Stomach (tissue), 9 donors: ENCODE measurements around the gene RHOT1. TPM values are rescaled to one million over a fixed set of nuclear protein-coding genes. Genes with fewer than 3 reads are reported as not detected.
A peak's percentile ranks its signal among the peaks of the same experiment; 100 is the strongest.

Source experiments
- DNase-seq, 2 donors: peaks; one replicate each; pipeline versions ENCODE4 v3.0.0 to v3.0.0-alpha.2; 2013 to 2019
- H3K27ac ChIP-seq, 5 donors: fragments of 200-600 bp in 4 of 5; sonication (generic) in 4 of 5; one replicate each; pipeline ENCODE4 v1.5.1; 2013 to 2019; ENCODE audit warnings: mild to moderate bottlenecking in 1 of 5, moderate library complexity in 1 of 5
- H3K27me3 ChIP-seq, 3 donors: fragments of 200-600 bp; sonication (generic); one replicate each; pipeline ENCODE4 v1.5.1; 2017 to 2019; ENCODE audit warnings: mixed run types in 1 of 3
- H3K36me3 ChIP-seq, 4 donors: fragments of 200-600 bp; sonication (generic); 1 replicate in 3 of 4; 2 replicates in 1 of 4; pipeline ENCODE4 v1.5.1; 2016 to 2019
- H3K4me1 ChIP-seq, 4 donors: fragments of 200-600 bp; sonication (generic); one replicate each; pipeline ENCODE4 v1.5.1; 2016 to 2019
- H3K4me3 ChIP-seq, 4 donors: fragments of 200-600 bp; sonication (generic) in 3 of 4; one replicate each; pipeline ENCODE4 v1.5.1; 2016 to 2019; ENCODE audit warnings: mild to moderate bottlenecking in 1 of 4
- H3K9me3 ChIP-seq, 4 donors: fragments of 200-600 bp; sonication (generic); one replicate each; pipeline ENCODE4 v1.5.1; 2016 to 2019
- EP300 ChIP-seq: sonication (generic); formaldehyde crosslinking; IDR thresholded peaks from one replicate; pipeline ENCODE4 v1.6.1; 2017; ENCODE audit warnings: antibody characterized with exemption
- POLR2A ChIP-seq, 4 donors: fragments of 450-650 bp; IDR thresholded peaks; one replicate each; pipeline ENCODE4 v1.6.1; 2016; ENCODE audit warnings: antibody characterized with exemption in 4 of 4, control low read depth in 2 of 4, mild to moderate bottlenecking in 1 of 4, moderate library complexity in 1 of 4
- POLR2AphosphoS5 ChIP-seq, 3 donors: sonication (generic); formaldehyde crosslinking; IDR thresholded peaks; one replicate each; pipeline ENCODE4 v1.6.1; 2016; ENCODE audit warnings: antibody characterized with exemption in 3 of 3
- WGBS, 5 donors: extraction: QIAGEN DNeasy Blood & Tissue Kit in 3 of 5; methylation state at CpG; one replicate each; pipeline versions ENCODE4 v1.1.5 to v1.1.7; 2013 to 2018; 5-methylcytosine and 5-hydroxymethylcytosine counted together
- intact Hi-C: fragments of 100-400 bp; cut with DNase I; formaldehyde crosslinking; loops from one replicate; pipeline ENCODE4 v1.15.1; 2023; ENCODE audit warnings: low total_unique reads
- polyA plus RNA-seq, 3 donors: library from polyadenylated mRNA; stranded (reverse); fragments of 200-250 nt; gene quantifications; one replicate each; pipeline ENCODE4 v1.2.3, GENCODE V29; 2013
- total RNA-seq, 5 donors: library from RNA; depleted of rRNA; stranded (reverse); fragments of >200 nt; gene quantifications; one replicate each; pipeline versions ENCODE4 v1.1.0 to v1.2.3, GENCODE V29; 2014 to 2016
- TF ChIP-seq, protein P1 (sequence below), 7 experiments: fragments of 450-650 bp in 4 of 7; fragments of 200-600 bp in 3 of 7; sonication (generic) in 3 of 7; IDR thresholded peaks; one replicate each; pipeline ENCODE4 v1.5.1; 2016 to 2019; ENCODE audit warnings: antibody characterized with exemption in 7 of 7, control low read depth in 2 of 7, mild to moderate bottlenecking in 1 of 7
- donor health status: healthy with polysubstance abuse.
- donor health status: Bipolar disorder and iron deficiency.
- donor health status: healthy.

The RHOT1 gene
- total and polyA plus RNA-seq, 8 donors: 7.0 to 219 (median 56.7) TPM

DNA sequence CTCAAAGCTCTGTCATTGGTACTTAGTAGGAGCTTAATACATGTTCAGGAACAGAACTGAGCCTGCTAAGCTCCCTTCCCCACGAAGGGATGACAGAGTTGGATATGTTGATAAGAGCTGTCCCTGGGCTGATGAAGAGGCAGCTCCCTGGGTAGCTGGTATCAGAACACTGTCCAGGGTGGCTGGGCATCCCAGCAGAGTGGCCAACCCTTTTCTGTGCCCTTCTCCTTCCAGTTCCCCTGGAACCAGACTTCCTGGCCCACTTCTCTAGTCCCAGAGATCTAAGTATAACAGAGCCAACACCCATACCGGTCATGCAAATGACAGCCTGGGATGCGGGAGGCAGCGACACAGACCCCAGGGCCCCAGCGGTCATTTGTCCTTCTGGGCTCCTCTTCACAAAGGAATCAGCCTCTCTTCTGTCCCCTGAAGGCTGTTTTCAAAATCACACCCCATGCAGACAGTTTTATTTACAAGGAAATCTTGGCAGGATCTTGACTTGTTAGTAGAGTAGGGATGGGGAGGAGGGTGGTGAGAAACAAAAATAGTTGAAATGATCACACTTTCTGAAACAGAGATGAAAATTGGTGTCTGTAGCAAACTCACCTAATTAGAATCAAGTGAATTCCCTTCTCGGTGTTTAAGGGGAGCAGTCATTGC, 122.0 kb downstream of the RHOT1 start:
- H3K27me3 ChIP-seq: peaks cover 0 to 54% (median 32%) of the 10 kb centered on the region in 3 donors
- H3K4me1 ChIP-seq: peaks cover 18 to 40% (median 38%) of the 10 kb centered on the region in 4 donors
- WGBS, 5 donors: 38 to 49% (median 48%) methylated on average over 5 to 6 of the region's 6 CpGs
- H3K36me3 ChIP-seq: no peaks in the 10 kb centered on the region
- no peak overlapping the region for H3K4me3 ChIP-seq
- no peak for DNase-seq
- H3K27ac ChIP-seq: peak overlapping the region in 1 of 5 donors; percentile 78
- H3K9me3 ChIP-seq: no peaks in the 10 kb centered on the region
- TF ChIP-seq, protein P1, sequence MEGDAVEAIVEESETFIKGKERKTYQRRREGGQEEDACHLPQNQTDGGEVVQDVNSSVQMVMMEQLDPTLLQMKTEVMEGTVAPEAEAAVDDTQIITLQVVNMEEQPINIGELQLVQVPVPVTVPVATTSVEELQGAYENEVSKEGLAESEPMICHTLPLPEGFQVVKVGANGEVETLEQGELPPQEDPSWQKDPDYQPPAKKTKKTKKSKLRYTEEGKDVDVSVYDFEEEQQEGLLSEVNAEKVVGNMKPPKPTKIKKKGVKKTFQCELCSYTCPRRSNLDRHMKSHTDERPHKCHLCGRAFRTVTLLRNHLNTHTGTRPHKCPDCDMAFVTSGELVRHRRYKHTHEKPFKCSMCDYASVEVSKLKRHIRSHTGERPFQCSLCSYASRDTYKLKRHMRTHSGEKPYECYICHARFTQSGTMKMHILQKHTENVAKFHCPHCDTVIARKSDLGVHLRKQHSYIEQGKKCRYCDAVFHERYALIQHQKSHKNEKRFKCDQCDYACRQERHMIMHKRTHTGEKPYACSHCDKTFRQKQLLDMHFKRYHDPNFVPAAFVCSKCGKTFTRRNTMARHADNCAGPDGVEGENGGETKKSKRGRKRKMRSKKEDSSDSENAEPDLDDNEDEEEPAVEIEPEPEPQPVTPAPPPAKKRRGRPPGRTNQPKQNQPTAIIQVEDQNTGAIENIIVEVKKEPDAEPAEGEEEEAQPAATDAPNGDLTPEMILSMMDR (IDR thresholded peaks at IDR 0.05): no peak
- TF ChIP-seq POLR2A (IDR thresholded peaks at IDR 0.05) (no peak), EP300 (no peak), POLR2AphosphoS5 (IDR thresholded peaks at IDR 0.05) (no peak)
- intact Hi-C loops: no loop called here

- Histone ChIP-seq H3K4me1 (peaks cover 18 to 40% (median 38%) of the 10 kb centered on the region in 4 donors), H3K27ac (peak overlapping the region in 3 of 5 donors; percentile 49 to 78 (median 67)), H3K27me3 (peaks cover 0 to 59% (median 38%) of the 10 kb centered on the region in 3 donors), H3K36me3 (no peaks in the 10 kb centered on the region), H3K4me3 (peak overlapping the region; percentile 61 to 85 (median 76)), H3K9me3 (no peaks in the 10 kb centered on the region)
- WGBS, 5 donors: 22 to 37% (median 32%) methylated on average over 8 of the region's 8 CpGs
- TF ChIP-seq EP300 (no peak), POLR2A (IDR thresholded peaks at IDR 0.05) (no peak), POLR2AphosphoS5 (IDR thresholded peaks at IDR 0.05) (no peak)
- TF ChIP-seq, protein P1 (IDR thresholded peaks at IDR 0.05): no peak
- intact Hi-C loops: no loop called here
- DNase-seq: no peak
Measured at GRCh38 chr17:32264823-32265191, 122.5 kb downstream of the RHOT1 start.

- intact Hi-C loops: no loop called here
- DNase-seq: peak; percentile 32 to 68
- Histone ChIP-seq H3K36me3 (no peaks in the 10 kb centered on the region), H3K27ac (peak within 1 kb of the TSS in 3 of 5 donors; percentile 49 to 78 (median 67)), H3K4me3 (peak within 1 kb of the TSS; percentile 61 to 85 (median 76)), H3K9me3 (no peaks in the 10 kb centered on the region), H3K4me1 (peaks cover 18 to 40% (median 38%) of the 10 kb centered on the region in 4 donors), H3K27me3 (peaks cover 0 to 64% (median 41%) of the 10 kb centered on the region in 3 donors)
- WGBS, 5 donors: 2 to 17% (median 4%) methylated on average over 11 to 66 of the region's 68 CpGs
- TF ChIP-seq POLR2A (IDR thresholded peaks at IDR 0.05) (no peak), EP300 (no peak), POLR2AphosphoS5 (IDR thresholded peaks at IDR 0.05) (no peak)
- TF ChIP-seq, protein P1 (IDR thresholded peaks at IDR 0.05): no peak
Measured at GRCh38 chr17:32265192-32265923, 123.1 kb downstream of the RHOT1 start, which contains the start of gene RHBDL3. Gene RHBDL3, plus strand, starts transcription at chr17:32265832. Its CDS starts 358 bp downstream, at chr17:32266190.

- no peak for DNase-seq
- 0 to 1% (median 0%) methylated on average over 24 to 53 of the region's 55 CpGs; no CpG with 5 or more reads in 1 of the 5 donors for WGBS, 5 donors
- no peaks in the 10 kb centered on the region for H3K9me3 ChIP-seq
- TF ChIP-seq, protein P1 (IDR thresholded peaks at IDR 0.05): no peak
- no peak for TF ChIP-seq EP300
- no peak for TF ChIP-seq POLR2AphosphoS5 (IDR thresholded peaks at IDR 0.05)
- no peak for TF ChIP-seq POLR2A (IDR thresholded peaks at IDR 0.05)
- peak overlapping the region in 1 of 5 donors; percentile 78 for H3K27ac ChIP-seq
- peaks cover 18 to 40% (median 38%) of the 10 kb centered on the region in 4 donors for H3K4me1 ChIP-seq
- H3K4me3 ChIP-seq: peak overlapping the region; percentile 61 to 85 (median 76)
- peaks cover 0 to 69% (median 41%) of the 10 kb centered on the region in 3 donors for H3K27me3 ChIP-seq
- H3K36me3 ChIP-seq: no peaks in the 10 kb centered on the region
- intact Hi-C loops: no loop called here
Measured at GRCh38 chr17:32266051-32266388, 123.7 kb downstream of the RHOT1 start.
